Choroid plexus epithelial cell (primary cell): Measurements from ENCODE around the gene FASTKD2.

Experiments
- DNase-seq: peaks from one replicate; pipeline ENCODE4 v3.0.0-alpha.2; 2010; ENCODE audit warnings: low read depth
- H3K4me3 ChIP-seq: 2 replicates; pipeline ENCODE4 v1.5.1; 2011; ENCODE audit warnings: low read depth, mild to moderate bottlenecking, control low read depth, low read length, moderate library complexity
- CTCF ChIP-seq: conservative IDR thresholded peaks from 2 replicates; pipeline ENCODE4 v1.5.1; 2011; ENCODE audit warnings: low read depth, mild to moderate bottlenecking, control low read depth, inconsistent platforms, low read length, moderate library complexity

The FASTKD2 gene

GRCh38 chr2:206728277-206729199 is 36.9 kb upstream of the FASTKD2 start:
- H3K4me3 ChIP-seq: no peak overlapping the region
- no peak for TF ChIP-seq CTCF
- DNase-seq: peak; percentile 14

GRCh38 chr2:206733341-206733740 is 32.1 kb upstream of the FASTKD2 start:
- no peak for TF ChIP-seq CTCF
- H3K4me3 ChIP-seq: no peak overlapping the region
- no peak for DNase-seq

GRCh38 chr2:206736935-206737334 is 28.5 kb upstream of the FASTKD2 start:
- no peak overlapping the region for H3K4me3 ChIP-seq
- TF ChIP-seq CTCF: no peak
- no peak for DNase-seq

- no peak for DNase-seq
- no peak overlapping the region for H3K4me3 ChIP-seq
- TF ChIP-seq CTCF: no peak
These were observed 26.1 kb upstream of the FASTKD2 start for GRCh38 chr2:206739271-206739670.

GRCh38 chr2:206740800-206741199 is 24.6 kb upstream of the FASTKD2 start:
- TF ChIP-seq CTCF: no peak
- DNase-seq: no peak
- H3K4me3 ChIP-seq: no peak overlapping the region

- H3K4me3 ChIP-seq: no peak overlapping the region
- DNase-seq: no peak
- no peak for TF ChIP-seq CTCF
These were observed 8.6 kb upstream of the FASTKD2 start for GRCh38 chr2:206756816-206757215.

- no peak for TF ChIP-seq CTCF
- peak overlapping the region; percentile 88 for H3K4me3 ChIP-seq
- DNase-seq: no peak
These were observed 649 bp upstream of the FASTKD2 start for GRCh38 chr2:206764673-206765241.
